GM10266 (cell line): Measurements from ENCODE around the gene SNRNP48.

Experiments
- DNase-seq: peaks from one replicate; pipeline ENCODE4 v3.0.0; 2012; ENCODE audit errors: extremely low spot score
- TF ChIP-seq, protein P1 (sequence below): IDR thresholded peaks from 2 replicates; pipeline ENCODE4 v1.5.1; 2012; ENCODE audit warnings: mild to moderate bottlenecking, low read depth; ENCODE audit not compliant: control insufficient read depth, insufficient read depth; ENCODE audit errors: missing control alignments

Gene SNRNP48

DNA sequence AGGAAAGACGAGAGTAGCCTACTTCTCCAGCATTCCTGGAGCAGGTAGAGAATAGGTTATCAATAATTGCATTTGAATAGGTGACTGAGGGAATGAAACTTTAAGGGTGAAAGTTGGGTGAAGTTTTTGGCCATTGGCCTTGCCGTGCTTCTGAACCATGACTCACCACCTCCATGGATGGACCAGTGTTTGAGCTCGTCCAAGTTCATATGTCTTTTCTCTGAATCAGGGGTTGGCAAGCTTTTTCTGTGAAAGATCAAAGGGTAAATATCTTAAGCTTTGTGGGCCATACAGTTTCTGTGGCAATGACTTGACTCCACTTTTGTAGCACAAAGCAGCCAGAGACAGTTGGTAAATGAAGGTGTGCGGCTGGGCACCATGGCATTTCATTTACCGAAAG is 31.8 kb downstream of the SNRNP48 start:
- DNase-seq, result no peak
- TF ChIP-seq, protein P1, sequence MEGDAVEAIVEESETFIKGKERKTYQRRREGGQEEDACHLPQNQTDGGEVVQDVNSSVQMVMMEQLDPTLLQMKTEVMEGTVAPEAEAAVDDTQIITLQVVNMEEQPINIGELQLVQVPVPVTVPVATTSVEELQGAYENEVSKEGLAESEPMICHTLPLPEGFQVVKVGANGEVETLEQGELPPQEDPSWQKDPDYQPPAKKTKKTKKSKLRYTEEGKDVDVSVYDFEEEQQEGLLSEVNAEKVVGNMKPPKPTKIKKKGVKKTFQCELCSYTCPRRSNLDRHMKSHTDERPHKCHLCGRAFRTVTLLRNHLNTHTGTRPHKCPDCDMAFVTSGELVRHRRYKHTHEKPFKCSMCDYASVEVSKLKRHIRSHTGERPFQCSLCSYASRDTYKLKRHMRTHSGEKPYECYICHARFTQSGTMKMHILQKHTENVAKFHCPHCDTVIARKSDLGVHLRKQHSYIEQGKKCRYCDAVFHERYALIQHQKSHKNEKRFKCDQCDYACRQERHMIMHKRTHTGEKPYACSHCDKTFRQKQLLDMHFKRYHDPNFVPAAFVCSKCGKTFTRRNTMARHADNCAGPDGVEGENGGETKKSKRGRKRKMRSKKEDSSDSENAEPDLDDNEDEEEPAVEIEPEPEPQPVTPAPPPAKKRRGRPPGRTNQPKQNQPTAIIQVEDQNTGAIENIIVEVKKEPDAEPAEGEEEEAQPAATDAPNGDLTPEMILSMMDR, result no peak

DNA sequence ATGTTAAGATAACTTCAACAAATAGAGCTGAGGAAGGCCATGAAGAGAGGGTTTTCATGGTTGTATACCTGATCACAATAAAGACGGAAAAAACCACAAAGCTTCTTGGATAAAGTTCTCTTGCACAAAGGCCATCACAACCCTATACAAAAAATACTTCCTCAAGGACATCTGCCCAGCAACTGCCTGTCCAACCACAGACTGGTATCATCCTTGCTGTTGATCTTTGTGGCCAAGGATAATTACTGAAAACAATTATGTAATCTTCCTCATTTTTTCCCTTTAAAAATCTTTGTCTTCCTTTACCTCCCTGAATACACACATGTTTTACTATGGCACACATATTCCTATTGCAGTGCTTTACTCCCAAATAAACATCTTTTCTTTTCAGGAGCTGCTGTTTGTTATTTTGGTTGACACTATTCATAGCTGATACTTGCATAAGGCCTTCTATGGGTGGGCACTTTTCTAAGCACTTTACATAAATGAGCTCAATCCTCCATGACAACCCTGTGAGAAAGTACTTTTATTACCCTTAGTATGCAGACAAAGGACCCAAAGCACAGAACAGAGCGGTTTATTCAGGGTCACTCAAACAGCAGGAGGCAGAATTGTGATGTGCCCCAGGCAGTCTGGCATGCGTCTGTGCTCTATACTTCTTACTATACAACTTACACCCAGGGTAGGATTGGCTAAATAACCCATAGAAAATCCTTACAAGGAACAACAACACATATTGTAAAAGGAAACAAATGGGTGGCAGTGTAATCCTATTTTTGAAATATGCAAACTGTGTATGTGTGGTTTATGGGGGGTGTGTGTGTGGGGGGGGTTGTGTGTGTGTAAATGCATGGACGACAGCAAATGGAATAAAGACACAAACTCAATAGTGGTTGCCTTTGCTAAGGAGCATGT is 35.1 kb downstream of the SNRNP48 start:
- TF ChIP-seq, protein P1, result no peak
- no peak for DNase-seq

DNA sequence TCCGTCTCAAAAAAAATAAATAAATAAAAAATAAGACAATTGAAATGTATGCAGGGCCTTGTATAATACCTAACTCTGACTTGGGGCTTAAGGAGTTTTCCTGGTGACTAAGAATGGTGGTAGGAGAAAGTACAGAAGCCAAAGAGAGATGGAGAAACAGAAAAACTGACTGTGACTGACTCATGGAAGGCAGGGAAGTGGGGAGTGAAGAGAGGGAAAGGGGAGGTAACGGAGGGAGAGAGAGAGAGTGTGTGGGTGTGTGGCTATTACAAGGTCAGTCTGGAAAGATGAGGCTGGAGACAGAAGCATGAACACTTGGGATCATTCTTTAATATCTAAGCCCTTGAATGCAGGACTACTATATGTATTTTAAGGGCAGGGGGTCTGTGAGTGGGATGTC is 38.5 kb downstream of the SNRNP48 start:
- TF ChIP-seq, protein P1, result no peak
- no peak for DNase-seq

DNA sequence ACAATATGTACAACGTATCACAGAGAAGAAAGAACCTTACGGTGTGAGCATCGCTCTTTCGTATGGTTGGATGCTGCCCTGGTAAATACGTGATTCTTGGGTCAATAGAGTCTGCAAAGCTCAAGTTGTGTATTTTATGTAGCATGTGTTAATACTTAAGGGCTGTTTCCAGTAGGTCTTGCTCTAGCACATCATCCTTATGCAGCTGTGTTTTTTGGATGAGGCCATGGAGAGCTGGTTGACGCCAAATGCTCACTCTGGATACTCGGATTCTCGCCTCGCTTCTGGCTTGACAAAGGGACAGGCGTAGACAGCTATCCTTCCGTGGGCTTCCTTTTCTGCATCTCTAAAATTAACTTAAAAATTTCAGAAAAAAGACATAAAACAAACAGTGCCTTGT is 38.9 kb downstream of the SNRNP48 start:
- TF ChIP-seq, protein P1, result no peak
- no peak for DNase-seq

DNA sequence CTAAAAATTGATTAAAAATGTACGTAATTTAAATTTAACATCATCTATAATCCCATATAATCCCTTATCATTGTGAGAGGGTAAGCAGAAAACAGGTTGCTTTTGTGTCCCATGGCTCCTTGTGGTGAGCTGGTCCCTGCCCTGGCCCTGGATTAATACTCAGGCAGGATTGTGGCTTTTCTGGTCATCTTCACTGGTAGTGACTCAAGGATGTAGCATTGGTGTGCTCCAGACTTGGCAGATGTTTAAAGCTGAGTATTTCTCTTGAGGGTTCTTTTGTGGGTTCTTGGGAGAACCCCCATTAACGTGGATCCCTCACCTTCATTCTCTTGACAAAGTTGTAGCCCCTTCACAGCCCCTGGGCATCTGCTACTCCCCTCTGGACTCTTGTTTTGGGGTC is 39.3 kb downstream of the SNRNP48 start:
- no peak for DNase-seq
- TF ChIP-seq, protein P1, result no peak

DNA sequence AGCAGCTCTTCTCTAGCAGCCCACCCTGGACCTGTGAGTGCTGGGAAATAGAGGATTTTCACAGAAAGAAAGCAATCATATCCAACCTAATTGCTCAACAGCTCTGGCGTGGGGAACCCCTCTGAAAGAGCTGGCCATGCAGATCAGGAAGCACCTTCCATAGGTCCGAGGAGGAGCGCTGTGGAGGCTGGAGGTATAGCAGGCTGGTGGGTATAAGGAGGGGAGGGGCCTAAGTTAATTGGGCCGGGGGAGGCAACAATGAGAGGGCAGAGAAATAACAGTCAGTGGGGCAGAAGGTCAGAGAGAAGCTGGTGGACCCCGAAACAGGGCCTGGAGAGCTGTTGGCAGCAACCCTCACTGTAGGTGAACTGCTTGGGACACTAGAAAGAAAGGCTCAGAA is 40.8 kb downstream of the SNRNP48 start:
- DNase-seq, result no peak
- TF ChIP-seq, protein P1, result no peak

DNA sequence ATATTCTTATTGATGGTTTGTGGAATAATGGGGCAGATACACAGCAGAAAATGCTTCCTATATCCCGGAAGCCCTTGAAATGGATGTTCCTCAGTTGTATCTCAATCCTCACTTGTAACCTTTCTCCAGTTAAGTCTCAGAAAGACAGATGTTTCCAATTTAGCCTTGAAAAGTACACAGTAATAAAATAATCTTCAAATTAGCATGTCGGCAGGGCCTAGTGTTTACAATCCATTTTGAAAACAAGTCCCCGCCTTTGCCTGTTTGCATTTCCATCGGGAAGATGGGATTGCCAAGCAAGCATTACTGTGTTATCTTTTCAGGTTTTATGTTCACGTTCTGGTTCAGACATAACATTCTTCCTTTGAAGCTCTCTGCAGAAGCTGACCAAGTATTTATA is 41.5 kb downstream of the SNRNP48 start:
- no peak for DNase-seq
- TF ChIP-seq, protein P1, result no peak
